CD8-positive, alpha-beta memory T cell (primary cell): Measurements from ENCODE around the gene SMC1A. TPM values are rescaled to one million over a fixed set of nuclear protein-coding genes. Genes with fewer than 3 reads are reported as not detected.
"Not testable (repeated sequence)": the region's sequence is repeated elsewhere in the genome, so short reads cannot be mapped to it uniquely, and the experiment has no call there.

Source experiments
- CTCF ChIA-PET: fragments of 350-600 bp; sonication (Branson Sonifier 250); formaldehyde crosslinking; loops from one replicate; lab custom pipeline; 2021; ENCODE audit warnings: antibody characterized with exemption; lab: Charles Lee
- POLR2A ChIA-PET: fragments of 350-600 bp; sonication (Branson Sonifier 250); formaldehyde crosslinking; loops from one replicate; lab custom pipeline; 2021; ENCODE audit warnings: antibody characterized with exemption; lab: Charles Lee
- DNase-seq, 5 donors: peaks; one replicate each; pipeline versions ENCODE4 v3.0.0 to v3.0.0-alpha.2; 2020 to 2022; ENCODE audit warnings: mixed read lengths in 1 of 5
- H3K27ac ChIP-seq: one replicate; pipeline ENCODE4 v1.7.0; 2013; ENCODE audit warnings: low read depth, mild to moderate bottlenecking, low read length, moderate library complexity
- H3K27me3 ChIP-seq: 2 replicates; pipeline ENCODE4 v1.7.0; 2013; ENCODE audit warnings: low read length, mild to moderate bottlenecking; ENCODE audit not compliant: insufficient read depth, poor library complexity, severe bottlenecking
- H3K36me3 ChIP-seq: 2 replicates; pipeline ENCODE4 v1.7.0; 2013; ENCODE audit warnings: mild to moderate bottlenecking, low read length, moderate library complexity; ENCODE audit not compliant: insufficient read depth
- H3K4me1 ChIP-seq: 2 replicates; pipeline ENCODE4 v1.7.0; 2013; ENCODE audit warnings: mild to moderate bottlenecking, low read length, moderate library complexity; ENCODE audit not compliant: insufficient read depth
- H3K4me3 ChIP-seq: 2 replicates; pipeline ENCODE4 v1.7.0; 2013; ENCODE audit warnings: mild to moderate bottlenecking, low read length
- H3K9me3 ChIP-seq: 2 replicates; pipeline ENCODE4 v1.7.0; 2013; ENCODE audit warnings: mild to moderate bottlenecking, low read length
- H3K27ac Mint-ChIP-seq, 8 donors: one replicate each; pipeline ENCODE4 v1.8.0; 2020 to 2021; ENCODE audit warnings: mixed read lengths in 8 of 8, mild to moderate bottlenecking in 6 of 8, inconsistent platforms in 3 of 8, moderate library complexity in 3 of 8
- H3K27me3 Mint-ChIP-seq, 2 donors: one replicate each; pipeline ENCODE4 v1.8.0; 2020 to 2021; ENCODE audit warnings: mixed read lengths in 2 of 2, mild to moderate bottlenecking in 1 of 2, moderate library complexity in 1 of 2
- H3K36me3 Mint-ChIP-seq, 3 donors: one replicate each; pipeline ENCODE4 v1.8.0; 2020 to 2021; ENCODE audit warnings: mixed read lengths in 3 of 3, inconsistent platforms in 1 of 3, mild to moderate bottlenecking in 1 of 3
- H3K4me1 Mint-ChIP-seq, 3 donors: one replicate each; pipeline ENCODE4 v1.8.0; 2020 to 2021; ENCODE audit warnings: mixed read lengths in 3 of 3, inconsistent platforms in 1 of 3, mild to moderate bottlenecking in 1 of 3
- H3K4me3 Mint-ChIP-seq, 7 donors: one replicate each; pipeline ENCODE4 v1.8.0; 2020 to 2021; ENCODE audit warnings: mixed read lengths in 7 of 7, mild to moderate bottlenecking in 6 of 7, moderate library complexity in 4 of 7, inconsistent platforms in 2 of 7
- H3K9me3 Mint-ChIP-seq, 5 donors: one replicate each; pipeline ENCODE4 v1.8.0; 2020 to 2022; ENCODE audit warnings: mixed read lengths in 5 of 5, mild to moderate bottlenecking in 3 of 5, moderate library complexity in 2 of 5, inconsistent platforms in 1 of 5
- polyA plus RNA-seq: library from polyadenylated mRNA; unstranded; fragments of 300-500 nt; fragmentation: Illumina TruSeq; gene quantifications from one replicate; pipeline ENCODE4 v1.2.3, GENCODE V29; 2021
- total RNA-seq, 2 experiments: library from RNA; stranded (reverse); gene quantifications; one replicate each; pipeline ENCODE4 v1.2.3, GENCODE V29; 2021

Gene SMC1A
- total RNA-seq = 100 to 1,000 TPM; 143 to 158 TPM
- polyA plus RNA-seq = 79.1 TPM

DNA sequence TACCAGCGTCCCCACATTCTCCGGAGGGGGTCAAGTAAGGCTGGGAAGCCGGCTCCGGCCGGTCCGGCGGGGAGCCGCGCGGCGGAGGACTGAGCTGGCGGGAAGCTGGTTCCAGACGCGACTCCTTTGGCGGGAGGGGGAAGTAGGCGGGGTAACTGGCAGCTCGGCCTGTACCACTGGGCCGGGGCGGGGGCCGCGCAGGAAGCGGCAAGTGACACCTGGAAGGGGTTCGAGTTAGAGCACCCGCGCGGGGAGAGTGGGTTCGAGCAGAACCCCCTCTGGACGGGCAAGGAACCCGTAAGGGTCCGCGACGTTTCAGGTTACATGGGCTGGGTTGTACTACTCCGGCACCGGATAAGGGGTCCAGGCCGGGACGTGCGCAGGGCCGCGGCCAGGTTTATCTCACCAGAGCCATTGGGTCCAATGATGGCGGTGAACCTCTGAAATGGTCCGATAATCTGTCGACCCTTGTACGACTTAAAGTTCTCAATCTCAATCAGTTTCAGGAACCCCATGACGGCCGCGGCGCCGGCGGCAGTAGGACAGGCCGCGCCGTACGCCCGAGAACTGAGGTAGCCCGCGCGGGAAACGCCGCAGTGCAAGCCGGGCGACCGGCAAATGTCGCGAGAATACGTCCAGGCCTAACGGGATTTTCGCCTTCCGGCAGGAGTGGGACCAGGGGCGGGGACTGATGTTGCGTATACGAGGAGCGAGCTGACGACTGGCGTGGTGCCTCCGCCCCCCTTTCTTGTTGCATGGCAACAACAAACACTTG is at the start of gene SMC1A:
Gene SMC1A, minus strand, starts transcription at position 569 of the 775 bp plus-strand sequence. Its CDS starts 54 bp downstream, at position 515.
- ChIA-PET CTCF (interaction anchor here (0.5 to 1.7 kb wide), 4 partner anchors 9 to 31 kb away, joined by 3 to 13 read pairs (median 4); no protein-coding TSS in a partner anchor), POLR2A (interaction anchor here (0.7 to 1.2 kb wide), 4 partner anchors 103 to 1217 kb away, joined by 3 to 6 read pairs (median 4); partner anchors contain the start of gene KDM5C)
- H3K4me1 Mint-ChIP-seq = peaks cover 32 to 40% (median 36%) of the 10 kb centered on the region in 3 donors
- H3K27ac ChIP-seq = peak within 1 kb of the TSS; percentile 98
- H3K4me1 ChIP-seq = peaks cover 20% of the 10 kb centered on the region
- H3K27me3 Mint-ChIP-seq = peaks cover 0 to 1% of the 10 kb centered on the region in 2 donors
- H3K9me3 ChIP-seq = no peaks in the 10 kb centered on the region
- peaks cover 0 to 16% (median 1%) of the 10 kb centered on the region in 3 donors for H3K36me3 Mint-ChIP-seq
- peak; percentile 89 to 99 (median 98) for DNase-seq
- H3K9me3 Mint-ChIP-seq = no peaks in the 10 kb centered on the region
- H3K36me3 ChIP-seq = no peaks in the 10 kb centered on the region
- H3K4me3 ChIP-seq = peak within 1 kb of the TSS; percentile 82
- peak within 1 kb of the TSS; percentile 90 to 99 (median 94) for H3K4me3 Mint-ChIP-seq
- no peaks in the 10 kb centered on the region for H3K27me3 ChIP-seq
- peak within 1 kb of the TSS; percentile 88 to 100 (median 99) for H3K27ac Mint-ChIP-seq

DNA sequence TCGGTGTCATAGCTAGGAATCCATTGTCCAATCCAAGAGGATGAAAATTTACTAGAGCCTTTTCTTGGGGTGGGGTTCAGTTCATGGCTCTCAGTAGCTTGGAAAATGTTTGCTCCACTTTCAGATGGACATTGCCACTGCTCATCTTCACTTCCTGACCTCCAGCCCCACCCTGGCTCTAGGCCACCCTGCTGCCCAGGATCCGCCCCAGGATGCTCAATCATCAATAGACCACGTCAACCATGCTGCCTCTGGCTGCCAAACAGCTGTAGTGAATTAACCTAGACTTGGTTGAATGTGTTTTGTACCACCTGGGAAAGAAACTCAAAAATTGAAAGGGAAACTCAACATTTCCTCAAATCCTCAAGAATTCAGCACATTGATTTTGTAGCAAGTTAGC is 48.9 kb upstream of the SMC1A start:
- H3K27ac ChIP-seq = no peak overlapping the region
- peaks cover 19 to 30% of the 10 kb centered on the region in 2 donors for H3K27me3 Mint-ChIP-seq
- no peak for DNase-seq
- no peak overlapping the region for H3K4me3 Mint-ChIP-seq
- no peaks in the 10 kb centered on the region for H3K4me1 Mint-ChIP-seq
- H3K9me3 Mint-ChIP-seq = peaks cover 0 to 2% (median 0%) of the 10 kb centered on the region in 5 donors
- H3K9me3 ChIP-seq = no peaks in the 10 kb centered on the region
- H3K36me3 ChIP-seq = no peaks in the 10 kb centered on the region
- H3K36me3 Mint-ChIP-seq = no peaks in the 10 kb centered on the region
- H3K27me3 ChIP-seq = no peaks in the 10 kb centered on the region
- CTCF ChIA-PET = no interaction called here
- no peak overlapping the region for H3K4me3 ChIP-seq
- H3K27ac Mint-ChIP-seq = no peak overlapping the region
- POLR2A ChIA-PET = no interaction called here
- no peaks in the 10 kb centered on the region for H3K4me1 ChIP-seq

DNA sequence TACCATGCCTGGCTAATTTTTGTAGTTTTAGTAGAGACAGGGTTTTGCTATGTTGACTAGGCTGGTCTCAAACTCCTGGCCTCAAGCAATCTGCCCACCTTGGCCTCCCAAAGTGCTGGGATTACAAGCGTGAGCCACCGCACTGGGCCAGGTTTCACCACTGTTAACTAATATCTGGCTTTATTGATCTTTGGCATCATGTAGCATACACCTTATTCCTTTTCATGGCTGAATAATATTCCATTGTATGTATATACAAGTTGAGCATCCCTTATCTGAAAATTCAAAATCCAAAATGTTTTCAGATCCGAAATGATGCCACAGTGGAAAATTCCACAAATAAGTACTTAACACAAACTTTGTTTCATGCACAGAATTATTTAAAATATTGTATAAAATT is 46.2 kb upstream of the SMC1A start:
- H3K36me3 Mint-ChIP-seq, H3K27me3 ChIP-seq, POLR2A ChIA-PET, H3K27ac ChIP-seq, H3K4me3 ChIP-seq, CTCF ChIA-PET, DNase-seq, H3K36me3 ChIP-seq, H3K4me3 Mint-ChIP-seq, H3K9me3 Mint-ChIP-seq, H3K27ac Mint-ChIP-seq, H3K9me3 ChIP-seq, H3K4me1 Mint-ChIP-seq, H3K4me1 ChIP-seq: not testable (repeated sequence)
- H3K27me3 Mint-ChIP-seq = peaks cover 14 to 26% of the 10 kb centered on the region in 2 donors

DNA sequence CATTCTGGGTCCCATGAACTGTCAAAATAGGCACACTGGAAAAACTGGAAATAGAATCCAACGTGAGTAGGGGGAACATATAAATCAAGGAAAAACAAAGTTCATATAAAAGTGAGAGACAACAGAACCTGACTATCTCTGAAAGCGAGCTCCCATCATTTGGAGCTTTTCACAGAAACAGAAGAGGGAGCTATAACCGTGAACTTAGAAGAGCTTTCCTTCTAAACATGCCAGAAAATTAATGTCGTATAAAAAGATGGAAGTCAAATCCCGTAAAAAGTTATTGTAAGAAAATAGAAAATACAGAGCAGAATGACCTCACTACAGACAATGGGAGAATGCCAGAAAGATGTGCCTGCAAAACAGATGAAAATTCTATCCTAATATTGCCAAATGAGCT is 35.6 kb upstream of the SMC1A start:
- Mint-ChIP-seq H3K27ac (no peak overlapping the region), H3K4me3 (no peak overlapping the region), H3K9me3 (no peaks in the 10 kb centered on the region), H3K36me3 (no peaks in the 10 kb centered on the region), H3K27me3 (peaks cover 13 to 24% of the 10 kb centered on the region in 2 donors), H3K4me1 (peaks cover 0 to under 1% (median 0%) of the 10 kb centered on the region in 3 donors)
- POLR2A ChIA-PET = no interaction called here
- no peak for DNase-seq
- Histone ChIP-seq H3K4me3 (no peak overlapping the region), H3K9me3 (no peaks in the 10 kb centered on the region), H3K36me3 (no peaks in the 10 kb centered on the region), H3K27me3 (no peaks in the 10 kb centered on the region), H3K27ac (no peak overlapping the region), H3K4me1 (no peaks in the 10 kb centered on the region)
- CTCF ChIA-PET = no interaction called here

DNA sequence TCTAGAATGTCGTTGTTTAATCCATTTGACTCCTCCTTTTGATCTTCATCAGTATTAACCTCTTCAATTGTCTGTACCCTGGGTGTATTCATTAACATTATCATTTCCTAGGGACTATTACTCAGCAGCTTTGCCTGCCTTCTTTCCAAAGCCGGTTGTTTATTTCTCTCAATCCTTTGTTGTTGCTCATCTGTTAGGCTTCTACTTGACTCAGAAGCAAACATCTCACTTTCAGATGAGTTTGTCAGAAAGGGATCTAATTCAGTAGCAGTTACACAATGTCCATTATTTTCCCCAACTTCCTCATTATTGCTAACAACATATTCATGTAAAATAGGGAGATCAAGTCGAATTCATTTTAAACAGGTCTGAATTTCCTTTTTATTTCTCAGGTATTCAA is 33.8 kb upstream of the SMC1A start:
- H3K36me3 Mint-ChIP-seq = no peaks in the 10 kb centered on the region
- no peak overlapping the region for H3K4me3 ChIP-seq
- no peak overlapping the region for H3K27ac Mint-ChIP-seq
- no peak overlapping the region for H3K27ac ChIP-seq
- no peaks in the 10 kb centered on the region for H3K9me3 ChIP-seq
- H3K27me3 Mint-ChIP-seq = peaks cover 13 to 24% of the 10 kb centered on the region in 2 donors
- no peaks in the 10 kb centered on the region for H3K4me1 ChIP-seq
- no peaks in the 10 kb centered on the region for H3K36me3 ChIP-seq
- DNase-seq = no peak
- CTCF ChIA-PET = no interaction called here
- no peaks in the 10 kb centered on the region for H3K4me1 Mint-ChIP-seq
- POLR2A ChIA-PET = no interaction called here
- H3K9me3 Mint-ChIP-seq = no peaks in the 10 kb centered on the region
- H3K27me3 ChIP-seq = no peaks in the 10 kb centered on the region
- H3K4me3 Mint-ChIP-seq = no peak overlapping the region

DNA sequence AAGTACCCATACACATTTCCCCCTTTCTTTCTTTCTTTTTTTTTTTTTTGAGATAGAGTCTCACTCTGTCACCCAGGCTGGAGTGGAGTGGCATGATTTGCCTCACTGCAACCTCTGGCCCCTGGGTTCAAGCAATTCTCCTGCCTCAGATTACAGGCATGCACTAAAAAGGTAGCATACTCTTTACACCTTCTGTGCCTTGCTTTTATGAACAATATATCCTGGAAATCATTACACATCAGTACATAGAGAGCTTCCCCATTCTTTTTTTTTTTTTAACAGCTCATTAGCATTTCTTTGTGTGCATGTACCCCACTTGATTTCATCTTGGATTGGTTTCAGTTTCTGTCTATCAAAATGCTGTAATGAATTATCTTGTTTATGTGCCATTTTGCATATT is 30.4 kb upstream of the SMC1A start:
- H3K4me1 ChIP-seq = no peaks in the 10 kb centered on the region
- no peak overlapping the region for H3K27ac ChIP-seq
- ChIA-PET POLR2A (no interaction called here), CTCF (no interaction called here)
- H3K36me3 ChIP-seq = no peaks in the 10 kb centered on the region
- H3K4me1 Mint-ChIP-seq = no peaks in the 10 kb centered on the region
- H3K4me3 ChIP-seq = no peak overlapping the region
- H3K4me3 Mint-ChIP-seq = no peak overlapping the region
- H3K27me3 Mint-ChIP-seq = peaks cover 13 to 21% of the 10 kb centered on the region in 2 donors
- H3K36me3 Mint-ChIP-seq = no peaks in the 10 kb centered on the region
- no peaks in the 10 kb centered on the region for H3K27me3 ChIP-seq
- no peaks in the 10 kb centered on the region for H3K9me3 ChIP-seq
- H3K9me3 Mint-ChIP-seq = no peaks in the 10 kb centered on the region
- no peak overlapping the region for H3K27ac Mint-ChIP-seq
- no peak for DNase-seq

DNA sequence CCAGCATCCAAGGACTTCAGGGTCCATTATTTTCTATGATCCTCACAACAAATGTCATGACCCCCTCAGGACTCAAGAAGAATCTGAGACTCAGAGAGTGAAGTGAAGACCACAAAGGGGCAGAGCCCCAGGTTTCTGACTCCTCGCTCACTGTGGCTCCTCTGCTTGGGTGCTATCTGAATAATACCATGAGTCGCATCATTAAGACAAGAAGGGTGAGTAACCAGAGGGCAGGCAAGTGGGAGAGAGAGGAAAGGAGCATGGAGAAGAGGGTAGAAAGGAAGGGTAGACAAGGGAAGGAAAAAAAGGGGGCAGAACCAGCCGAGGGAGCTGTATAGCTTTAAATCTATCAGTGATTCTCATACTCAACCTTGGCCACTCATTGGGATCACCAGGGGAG is 27.2 kb upstream of the SMC1A start:
- no peak overlapping the region for H3K4me3 Mint-ChIP-seq
- Histone ChIP-seq H3K4me3 (no peak overlapping the region), H3K27ac (no peak overlapping the region), H3K36me3 (no peaks in the 10 kb centered on the region), H3K9me3 (no peaks in the 10 kb centered on the region), H3K27me3 (no peaks in the 10 kb centered on the region), H3K4me1 (no peaks in the 10 kb centered on the region)
- POLR2A ChIA-PET = no interaction called here
- no peaks in the 10 kb centered on the region for H3K36me3 Mint-ChIP-seq
- CTCF ChIA-PET = no interaction called here
- H3K4me1 Mint-ChIP-seq = no peaks in the 10 kb centered on the region
- peaks cover 0 to 4% of the 10 kb centered on the region in 2 donors for H3K27me3 Mint-ChIP-seq
- H3K27ac Mint-ChIP-seq = no peak overlapping the region
- no peaks in the 10 kb centered on the region for H3K9me3 Mint-ChIP-seq
- no peak for DNase-seq

DNA sequence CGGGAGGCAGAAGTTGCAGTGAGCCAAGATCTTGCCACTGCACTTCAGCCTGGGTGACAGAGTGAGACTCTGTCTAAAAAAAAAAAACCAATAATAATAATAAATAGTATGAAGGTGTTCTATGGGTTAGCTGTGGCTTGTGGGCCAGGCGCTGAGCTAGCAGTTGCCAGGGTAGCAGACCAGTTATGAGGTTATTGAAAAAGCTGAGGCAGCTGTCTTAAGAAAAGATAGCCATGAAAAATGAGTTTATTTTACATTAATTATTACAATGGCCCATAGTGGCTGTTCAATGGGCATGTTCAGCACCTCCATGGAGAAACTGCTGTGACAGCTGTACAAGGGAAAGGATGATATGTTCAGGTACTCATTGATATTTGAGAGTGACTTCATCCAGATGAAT is 25.0 kb upstream of the SMC1A start:
- no peaks in the 10 kb centered on the region for H3K4me1 Mint-ChIP-seq
- CTCF ChIA-PET = interaction anchor here (1.1 to 3.9 kb wide), 5 partner anchors 35 to 164 kb away, joined by 3 to 16 read pairs (median 4); no protein-coding TSS in a partner anchor
- DNase-seq = no peak
- H3K27me3 Mint-ChIP-seq = peaks cover 0 to 3% of the 10 kb centered on the region in 2 donors
- Histone ChIP-seq H3K36me3 (no peaks in the 10 kb centered on the region), H3K9me3 (no peaks in the 10 kb centered on the region), H3K27ac (no peak overlapping the region), H3K27me3 (no peaks in the 10 kb centered on the region), H3K4me1 (no peaks in the 10 kb centered on the region), H3K4me3 (no peak overlapping the region)
- H3K4me3 Mint-ChIP-seq = no peak overlapping the region
- no peak overlapping the region for H3K27ac Mint-ChIP-seq
- H3K36me3 Mint-ChIP-seq = no peaks in the 10 kb centered on the region
- no peaks in the 10 kb centered on the region for H3K9me3 Mint-ChIP-seq
- POLR2A ChIA-PET = no interaction called here
